ENCODE measurements around the gene TFDP2.
"Not testable (repeated sequence)": the region's sequence is repeated elsewhere in the genome, so short reads cannot be mapped to it uniquely, and the experiment has no call there.

TFDP2 gene

GRCh38 chr3:142077155-142077858, 72.0 kb downstream of the TFDP2 start:
- Histone ChIP-seq H3K9ac (ENCODE audit: low read depth, low read length, poor library complexity, severe bottlenecking) (no peak overlapping the region), H3K9me2 (replicated peaks; ENCODE audit: low read depth, low read length) (no peaks in the 10 kb centered on the region)

DNA sequence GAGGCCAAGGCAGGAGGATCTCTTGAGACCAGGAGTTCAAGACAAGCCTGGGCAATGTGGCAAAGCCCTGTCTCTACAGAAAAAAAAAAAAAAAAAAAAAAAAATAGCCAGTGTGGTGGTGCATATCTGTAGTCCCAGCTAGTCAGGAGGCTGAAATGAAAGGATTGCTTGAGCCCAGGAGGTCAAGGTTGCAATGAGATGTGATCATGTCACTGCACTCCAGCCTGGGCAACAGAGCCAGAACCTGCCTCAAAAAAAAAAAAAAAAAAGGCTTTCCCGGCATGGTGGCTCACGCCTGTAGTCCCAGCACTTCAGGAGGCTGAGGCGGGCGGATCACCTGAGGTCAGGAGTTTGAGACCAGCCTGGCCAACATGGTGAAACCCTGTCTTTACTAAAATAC, 73.7 kb downstream of the TFDP2 start:
- not testable (repeated sequence) for H3K27me3 ChIP-seq (ENCODE audit: insufficient read depth, low read length, poor library complexity, severe bottlenecking); H3K9ac ChIP-seq (ENCODE audit: low read depth, low read length, poor library complexity, severe bottlenecking); H4K20me1 ChIP-seq (ENCODE audit: insufficient read depth, low read length, poor library complexity, severe bottlenecking); H3K4me2 ChIP-seq (ENCODE audit: low read depth, low read length, poor library complexity, severe bottlenecking); H3K4me3 ChIP-seq (ENCODE audit: low read length, poor library complexity, severe bottlenecking); H3K79me2 ChIP-seq (ENCODE audit: insufficient read depth, low read length); H3K9me2 ChIP-seq (replicated peaks; ENCODE audit: low read depth, low read length); H3F3A ChIP-seq (ENCODE audit: low read depth); H3K36me3 ChIP-seq (ENCODE audit: insufficient read depth, low read length); H2AFZ ChIP-seq (ENCODE audit: low read length); H3K9me3 ChIP-seq (ENCODE audit: insufficient read depth, low read depth, low read length)
- peaks cover 17% of the 10 kb centered on the region for H3K4me1 ChIP-seq (ENCODE audit: insufficient read depth, low read length, poor library complexity, severe bottlenecking)

More at GRCh38 chr3:142077155-142077858, 72.0 kb downstream of the TFDP2 start:
- TF ChIP-seq EZH2phosphoT487 (IDR thresholded peaks at IDR 0.05; ENCODE audit: borderline replicate concordance) (no peak), CTCF (conservative IDR thresholded peaks at IDR 0.05; ENCODE audit: low read length) (no peak)
- no peak overlapping the region for H3K4me2 ChIP-seq (ENCODE audit: low read depth, low read length, poor library complexity, severe bottlenecking)
- no peaks in the 10 kb centered on the region for H3K79me2 ChIP-seq (ENCODE audit: insufficient read depth, low read length)
- H2AFZ ChIP-seq (ENCODE audit: low read length): no peak overlapping the region
- no peaks in the 10 kb centered on the region for H3K36me3 ChIP-seq (ENCODE audit: insufficient read depth, low read length)
- no peaks in the 10 kb centered on the region for H3K9me3 ChIP-seq (ENCODE audit: insufficient read depth, low read depth, low read length)
- H4K20me1 ChIP-seq (ENCODE audit: insufficient read depth, low read length, poor library complexity, severe bottlenecking): no peaks in the 10 kb centered on the region
- H3K4me3 ChIP-seq (ENCODE audit: low read length, poor library complexity, severe bottlenecking): no peak overlapping the region
- H3K27me3 ChIP-seq (ENCODE audit: insufficient read depth, low read length, poor library complexity, severe bottlenecking): no peaks in the 10 kb centered on the region
- H3F3A ChIP-seq (ENCODE audit: low read depth): no peaks in the 10 kb centered on the region
- peaks cover under 1% of the 10 kb centered on the region for H3K4me1 ChIP-seq (ENCODE audit: insufficient read depth, low read length, poor library complexity, severe bottlenecking)

- Histone ChIP-seq H3K4me2 (ENCODE audit: low read depth, low read length, poor library complexity, severe bottlenecking) (no peak overlapping the region), H3K9me3 (ENCODE audit: insufficient read depth, low read depth, low read length) (no peaks in the 10 kb centered on the region)
These were observed 76.5 kb downstream of the TFDP2 start for GRCh38 chr3:142072816-142073215.

More at GRCh38 chr3:142072816-142073215, 76.5 kb downstream of the TFDP2 start:
- Histone ChIP-seq H3K4me1 (ENCODE audit: insufficient read depth, low read length, poor library complexity, severe bottlenecking) (peaks cover 22% of the 10 kb centered on the region), H3K9me2 (replicated peaks; ENCODE audit: low read depth, low read length) (no peaks in the 10 kb centered on the region), H3F3A (ENCODE audit: low read depth) (0 out of 2 replicates have a peak, but pooled peaks cover 2% of the 10 kb centered on the region), H3K4me3 (ENCODE audit: low read length, poor library complexity, severe bottlenecking) (no peak overlapping the region), H3K79me2 (ENCODE audit: insufficient read depth, low read length) (no peaks in the 10 kb centered on the region), H3K27me3 (ENCODE audit: insufficient read depth, low read length, poor library complexity, severe bottlenecking) (no peaks in the 10 kb centered on the region), H3K36me3 (ENCODE audit: insufficient read depth, low read length) (no peaks in the 10 kb centered on the region), H2AFZ (ENCODE audit: low read length) (no peak overlapping the region), H3K9ac (ENCODE audit: low read depth, low read length, poor library complexity, severe bottlenecking) (no peak overlapping the region), H4K20me1 (ENCODE audit: insufficient read depth, low read length, poor library complexity, severe bottlenecking) (no peaks in the 10 kb centered on the region)
- no peak for TF ChIP-seq EZH2phosphoT487 (IDR thresholded peaks at IDR 0.05; ENCODE audit: borderline replicate concordance)
- TF ChIP-seq CTCF (conservative IDR thresholded peaks at IDR 0.05; ENCODE audit: low read length): no peak

All from Loucy (cell line).